HS-27A (cell line): ENCODE data around the gene TMEM260.
A peak's percentile ranks its signal among the peaks of the same experiment; 100 is the strongest.
"Not testable (repeated sequence)": the region's sequence is repeated elsewhere in the genome, so short reads cannot be mapped to it uniquely, and the experiment has no call there.

Experiments used
- DNase-seq: peaks from one replicate; pipeline ENCODE4 v3.0.0-alpha.2; 2012; ENCODE audit warnings: low read depth, missing footprints

Gene TMEM260

DNA sequence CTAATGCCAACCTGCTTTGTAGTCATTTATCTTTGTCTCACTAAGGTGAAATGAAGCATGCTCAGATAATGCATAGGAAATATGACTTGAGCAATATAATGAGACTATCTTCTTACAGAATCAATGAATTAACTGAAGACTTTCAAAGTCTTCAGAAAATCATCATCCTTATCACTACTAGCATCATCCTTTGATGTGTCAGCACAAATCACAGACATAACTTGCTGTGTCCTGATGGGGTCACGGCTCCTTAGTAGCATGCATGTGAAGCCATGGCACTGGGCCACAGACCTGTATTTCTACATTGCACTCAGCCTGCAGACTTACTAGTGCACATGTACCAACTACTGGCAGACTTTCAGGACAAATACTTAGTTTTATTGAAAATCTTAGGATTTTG is 18.9 kb downstream of the TMEM260 start:
- DNase-seq, result no peak

GRCh38 chr14:56603648-56604047 is 24.1 kb downstream of the TMEM260 start:
- no peak for DNase-seq

GRCh38 chr14:56608689-56609088 is 29.1 kb downstream of the TMEM260 start:
- no peak for DNase-seq

DNA sequence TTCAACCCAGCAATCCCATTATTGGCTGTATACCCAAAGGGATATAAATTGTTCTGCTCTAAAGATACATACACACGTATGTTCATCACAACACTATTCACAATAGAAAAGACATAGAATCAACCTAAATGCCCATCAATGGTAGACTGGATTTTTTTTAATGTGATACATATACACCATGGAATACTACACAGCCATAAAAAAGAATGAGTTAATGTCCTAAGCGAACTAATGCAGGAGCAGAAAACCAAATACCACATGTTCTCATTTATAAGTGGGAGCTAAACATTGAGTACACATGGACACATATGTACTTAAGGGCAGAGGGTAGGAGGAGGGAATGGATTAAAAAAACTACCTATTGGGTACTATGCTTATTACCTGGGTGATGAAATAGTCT is 32.1 kb downstream of the TMEM260 start:
- not testable (repeated sequence) for DNase-seq

DNA sequence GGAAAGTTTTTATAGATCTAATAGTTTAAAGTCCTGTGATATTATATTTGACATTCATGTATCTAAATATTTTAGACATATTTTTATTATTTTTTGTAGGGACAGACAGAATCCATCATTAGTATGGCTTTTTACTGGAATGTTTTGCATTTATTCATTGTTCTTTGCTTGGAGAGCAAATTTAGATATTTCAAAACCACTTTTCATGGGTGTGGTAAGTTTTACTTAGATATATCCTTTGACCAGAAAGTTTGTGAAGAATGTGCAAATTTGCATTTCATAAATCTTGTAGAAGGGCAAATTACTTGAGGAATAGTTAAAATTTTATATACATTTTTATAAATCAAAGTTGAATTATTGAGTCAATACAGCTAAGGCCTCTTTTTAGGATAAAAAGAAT is 37.5 kb downstream of the TMEM260 start:
- no peak for DNase-seq

DNA sequence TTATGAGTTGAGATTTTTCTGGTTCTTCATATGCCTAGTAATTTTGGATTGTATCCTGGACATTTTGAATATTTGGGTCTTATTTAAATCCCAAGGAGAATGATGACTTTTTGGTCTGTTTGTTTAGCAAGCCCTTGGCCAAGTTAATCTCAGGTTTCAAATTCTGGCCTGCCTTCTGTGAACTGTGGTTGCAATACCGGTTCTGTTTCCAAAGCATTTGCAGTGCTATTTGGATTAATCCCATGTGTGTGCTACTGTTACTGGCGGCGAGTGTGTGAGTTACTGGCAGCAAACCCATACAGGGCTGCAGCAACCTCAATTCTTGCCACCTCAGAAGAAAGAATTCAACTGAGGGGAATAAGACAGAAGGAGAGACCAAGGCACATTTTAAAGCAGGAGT is 51.1 kb downstream of the TMEM260 start:
- DNase-seq, result no peak

DNA sequence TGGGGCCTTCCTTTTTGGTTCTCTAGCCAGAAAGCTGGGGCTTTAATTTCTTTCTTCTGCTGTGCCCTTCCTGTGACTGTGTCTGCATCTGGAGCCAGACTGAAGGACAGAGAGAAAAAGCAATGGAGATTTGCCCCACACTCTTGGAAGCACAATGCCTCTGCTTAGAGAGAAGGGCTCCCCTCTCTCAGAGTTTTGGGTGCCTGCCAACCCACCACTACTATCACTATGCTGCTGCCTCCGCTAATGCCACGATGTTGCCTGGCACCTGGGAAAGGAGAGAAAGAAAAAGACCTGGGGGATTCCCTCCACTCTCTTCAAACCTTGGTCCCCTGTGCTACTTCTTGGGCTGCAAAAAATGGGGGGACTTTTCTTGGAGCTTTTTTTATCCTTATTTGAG is 52.6 kb downstream of the TMEM260 start:
- DNase-seq, result no peak

DNA sequence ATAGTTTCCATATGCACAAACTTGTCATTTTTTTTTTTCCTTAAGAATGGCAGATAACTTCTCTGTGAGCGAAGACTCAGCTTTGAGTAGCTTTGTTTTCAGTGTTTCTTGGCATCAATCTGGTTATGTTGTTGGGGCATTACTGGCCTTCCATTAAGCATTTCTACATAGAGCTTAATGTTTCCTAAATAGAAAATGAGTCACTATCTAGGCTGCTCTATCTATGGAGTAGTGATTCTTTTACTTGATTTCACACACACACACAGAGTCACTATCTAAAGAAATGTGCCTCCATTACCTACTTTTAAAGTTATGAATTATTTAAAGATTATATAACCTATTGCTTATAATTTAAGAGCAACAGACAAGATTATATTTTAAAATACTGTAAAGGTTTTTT is 53.9 kb downstream of the TMEM260 start:
- DNase-seq, result no peak

DNA sequence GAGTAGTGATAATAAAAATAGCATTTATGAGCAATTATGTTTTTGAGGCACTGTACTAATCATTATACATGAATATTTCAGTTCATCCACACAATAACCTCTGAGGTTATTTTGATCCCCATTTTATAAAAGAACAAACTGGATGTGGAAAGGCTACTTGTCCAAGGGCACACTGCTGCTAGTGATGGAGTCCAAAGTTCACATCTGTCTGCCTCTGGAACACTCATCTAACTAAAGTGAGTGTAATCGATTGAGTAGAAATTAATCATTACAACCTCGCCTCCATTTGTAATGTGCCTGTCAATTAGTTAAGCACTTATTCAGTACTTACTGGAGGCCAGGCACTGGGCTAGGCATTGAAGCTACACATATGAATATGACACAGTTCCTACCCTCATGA is 55.4 kb downstream of the TMEM260 start:
- DNase-seq, result no peak

DNA sequence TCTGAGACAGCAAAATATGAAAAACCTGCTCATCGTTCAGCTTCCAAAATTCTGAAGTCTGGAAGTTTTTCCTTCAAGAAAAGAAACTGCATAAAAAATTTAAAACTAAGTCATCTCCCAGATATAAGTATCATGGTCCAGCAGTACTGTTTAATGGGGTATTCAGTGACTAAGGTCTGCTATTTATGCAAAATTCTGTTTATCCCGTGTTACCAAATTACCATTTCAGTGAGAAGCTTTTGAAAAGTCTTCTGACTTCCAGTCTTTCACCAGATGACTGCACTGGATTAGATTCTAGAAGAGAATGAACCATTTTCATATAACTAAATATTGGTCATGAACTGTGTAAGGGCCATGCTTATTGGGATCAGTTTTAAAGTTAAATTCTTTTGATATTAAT is 67.9 kb downstream of the TMEM260 start:
- DNase-seq, result no peak

- DNase-seq, result no peak
These were observed 69.1 kb downstream of the TMEM260 start for GRCh38 chr14:56648508-56649301.

GRCh38 chr14:56649382-56649781 is 69.8 kb downstream of the TMEM260 start:
- DNase-seq, result no peak

GRCh38 chr14:56650048-56650447 is 70.5 kb downstream of the TMEM260 start:
- no peak for DNase-seq

GRCh38 chr14:56650979-56651378 is 71.4 kb downstream of the TMEM260 start:
- DNase-seq, result no peak

DNA sequence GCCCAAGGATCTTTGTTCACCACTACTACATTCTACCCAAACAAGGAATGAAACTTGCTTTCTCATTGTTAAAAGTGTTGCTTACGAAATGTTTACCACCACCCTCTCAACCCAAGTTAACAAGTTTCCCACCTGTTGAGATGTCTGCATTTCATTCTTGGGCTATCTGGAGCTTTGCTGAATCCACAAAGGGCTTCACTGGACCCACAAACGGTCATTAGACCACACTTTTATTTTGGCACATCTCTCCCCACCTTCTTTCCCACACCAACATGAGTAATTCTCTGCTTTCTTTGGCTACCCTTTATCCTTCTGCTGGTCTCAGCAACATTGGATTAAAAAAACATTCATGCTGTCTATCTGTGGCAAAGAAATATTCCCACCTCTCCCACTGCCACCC is 78.0 kb downstream of the TMEM260 start:
- no peak for DNase-seq

- DNase-seq, result no peak
These were observed 79.8 kb downstream of the TMEM260 start for GRCh38 chr14:56659378-56659777.

GRCh38 chr14:56659964-56660551 is 80.5 kb downstream of the TMEM260 start:
- no peak for DNase-seq

DNA sequence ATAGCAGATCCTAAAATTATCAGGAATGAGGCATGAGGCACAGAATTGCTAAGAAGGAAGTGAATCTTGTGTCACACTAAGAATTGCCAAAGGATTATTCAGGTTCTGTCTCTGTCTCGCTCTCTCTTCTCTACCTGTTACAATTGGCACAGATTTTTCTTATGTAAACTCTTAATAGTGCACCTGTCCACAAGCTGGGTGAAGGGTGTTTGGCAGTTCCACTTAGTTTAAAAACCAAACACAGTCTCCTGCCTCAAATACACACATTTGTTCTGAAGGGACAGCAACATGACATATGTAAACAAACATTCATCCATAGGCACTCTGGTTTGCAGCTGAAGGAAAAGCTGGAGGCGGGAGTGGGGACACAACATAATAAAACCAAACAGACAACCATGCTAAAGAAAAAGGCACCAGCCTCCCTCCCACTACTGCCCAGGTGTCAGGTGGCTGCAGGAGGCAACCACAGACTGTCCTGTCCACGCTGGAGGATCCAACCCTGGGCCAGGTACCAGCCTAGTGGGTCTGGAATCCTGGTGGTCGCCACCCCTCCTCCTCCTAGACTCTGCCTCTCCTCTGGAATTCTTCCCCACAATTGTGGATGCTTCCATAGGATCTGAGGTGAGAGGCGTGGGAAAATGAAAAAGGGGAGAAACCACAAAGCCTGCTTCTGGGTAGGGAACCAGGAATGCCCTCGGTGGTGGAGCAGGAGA is 81.2 kb downstream of the TMEM260 start:
- no peak for DNase-seq

DNA sequence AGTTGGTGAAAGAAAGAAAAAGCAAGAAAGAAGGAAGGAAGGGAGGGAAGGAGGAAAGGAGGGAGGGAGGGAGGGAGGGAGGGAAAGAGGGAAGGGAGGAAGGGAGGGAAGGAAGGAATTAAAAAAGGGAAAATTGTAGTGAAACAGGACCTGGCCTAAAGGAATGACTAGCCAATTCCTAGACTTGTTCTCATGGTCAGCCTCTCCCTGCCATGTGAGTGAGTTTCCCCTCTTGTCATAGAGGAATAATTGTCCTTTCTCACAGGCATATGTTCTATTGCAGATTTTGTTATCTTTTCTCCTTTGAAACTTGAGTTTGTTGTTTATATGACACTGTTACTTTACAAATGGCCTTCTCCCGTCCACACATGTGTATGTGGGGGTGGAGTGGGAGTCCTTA is 81.9 kb downstream of the TMEM260 start:
- DNase-seq, result no peak

DNA sequence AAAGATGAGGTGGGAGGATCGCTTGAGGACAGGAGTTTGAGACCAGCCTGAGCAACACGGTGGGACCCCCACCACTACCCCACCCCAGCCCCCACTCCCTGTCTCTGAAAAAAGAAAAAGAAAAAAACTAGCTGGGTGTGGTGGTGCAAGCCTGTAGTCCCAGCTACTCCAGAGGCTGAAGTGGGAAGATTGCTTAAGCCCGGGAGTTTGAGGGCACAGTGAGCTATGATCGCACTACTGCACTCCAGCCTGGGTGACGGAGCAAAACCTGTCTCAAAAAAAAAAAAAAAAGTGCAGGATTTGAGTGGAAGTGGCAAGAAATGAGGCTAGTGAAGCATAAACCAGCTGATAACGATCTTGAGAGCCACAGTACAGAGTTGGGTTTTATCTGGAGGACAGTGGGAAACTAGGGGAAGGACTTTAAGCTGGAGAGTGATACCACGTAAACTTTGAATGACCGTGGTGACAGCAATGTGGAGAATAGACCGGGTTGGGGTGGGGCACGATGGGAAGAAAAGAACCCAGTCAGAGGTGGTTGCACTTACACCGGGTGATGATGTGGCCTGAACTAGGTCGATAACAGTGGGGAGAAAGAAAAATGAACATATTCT is 85.3 kb downstream of the TMEM260 start:
- DNase-seq, result no peak

DNA sequence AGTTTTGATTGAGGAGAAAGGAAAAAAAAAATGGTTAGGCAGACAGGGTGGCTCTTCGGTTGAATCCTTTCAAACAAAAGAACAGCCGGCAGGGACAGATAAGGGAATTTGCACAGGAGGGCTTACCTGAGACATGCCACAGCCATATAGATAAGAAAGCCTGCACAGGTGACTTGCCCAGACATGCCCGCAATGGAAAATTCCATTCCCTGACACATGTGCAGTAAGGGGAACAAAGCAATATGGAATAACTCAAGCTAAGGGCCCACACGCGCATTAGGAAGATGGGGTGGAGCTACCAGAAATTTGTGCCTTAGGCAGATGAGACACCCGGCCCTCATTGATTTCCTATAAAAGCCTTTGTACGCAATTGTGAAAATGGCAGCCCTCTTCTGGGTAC is 86.7 kb downstream of the TMEM260 start:
- no peak for DNase-seq

DNA sequence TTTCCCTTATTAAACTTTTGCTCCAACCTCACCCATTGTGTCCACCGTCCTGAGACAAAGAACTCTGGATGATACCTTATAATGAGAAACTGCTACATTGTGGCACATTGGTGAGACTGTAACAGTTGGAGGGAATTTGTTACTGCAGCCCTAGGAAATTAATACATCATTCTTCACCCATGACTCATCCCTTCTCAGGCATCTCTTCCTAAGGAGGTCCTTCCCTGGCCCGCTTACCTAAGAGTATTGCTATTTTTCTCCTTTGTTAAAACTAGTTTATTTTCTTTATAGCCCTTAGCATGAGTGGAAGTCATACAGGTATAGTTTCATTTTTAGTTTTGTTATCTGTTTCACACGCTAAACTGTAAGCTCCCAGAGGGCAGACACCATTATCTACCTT is 87.1 kb downstream of the TMEM260 start:
- peak; percentile 24 for DNase-seq

DNA sequence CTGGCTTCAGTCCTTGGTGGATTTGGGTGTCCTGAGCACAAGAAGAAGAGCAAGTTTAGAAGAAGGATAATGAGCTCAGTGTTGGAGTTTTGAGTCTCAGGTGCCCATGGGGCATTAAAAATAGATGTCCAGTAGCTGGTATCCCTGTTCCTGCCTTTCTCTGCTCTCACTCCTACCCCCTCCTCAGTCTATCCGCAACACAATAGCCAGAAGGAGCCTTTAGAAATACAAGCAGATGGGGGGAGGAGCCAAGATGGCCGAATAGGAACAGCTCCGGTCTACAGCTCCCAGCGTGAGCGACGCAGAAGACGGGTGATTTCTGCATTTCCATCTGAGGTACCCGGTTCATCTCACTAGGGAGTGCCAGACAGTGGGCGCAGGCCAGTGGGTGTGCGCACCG is 87.7 kb downstream of the TMEM260 start:
- DNase-seq, result not testable (repeated sequence)
